Activated B cell treated with CpG ODN at 0.5 μM for 24 hours (primary cell): ENCODE measurements around the gene TFB2M. TPM values are rescaled to one million over a fixed set of nuclear protein-coding genes. Genes with fewer than 3 reads are reported as not detected.

ENCODE experiments used
- ATAC-seq: fragments of 200-7000 bp; cut with Tn5 transposase; one replicate; pipeline ENCODE4 v1.10.0; 2021; ENCODE audit warnings: low read depth, mild to moderate bottlenecking, moderate library complexity
- CTCF ChIA-PET: fragments of 350-600 bp; sonication (Branson Sonifier 250); formaldehyde crosslinking; loops from one replicate; lab custom pipeline; 2021; ENCODE audit warnings: antibody characterized with exemption; lab: Charles Lee
- POLR2A ChIA-PET: fragments of 350-600 bp; sonication (Branson Sonifier 250); formaldehyde crosslinking; loops from one replicate; lab custom pipeline; 2021; ENCODE audit warnings: antibody characterized with exemption; lab: Charles Lee
- DNase-seq: peaks from one replicate; pipeline ENCODE4 v3.0.0; 2022
- H3K27ac Mint-ChIP-seq: one replicate; pipeline ENCODE4 v1.8.0; 2020; ENCODE audit warnings: mixed read lengths
- H3K27me3 Mint-ChIP-seq: one replicate; pipeline ENCODE4 v1.8.0; 2021; ENCODE audit warnings: mixed read lengths
- H3K36me3 Mint-ChIP-seq: one replicate; pipeline ENCODE4 v1.8.0; 2021; ENCODE audit warnings: low read depth, mixed read lengths
- H3K4me1 Mint-ChIP-seq: one replicate; pipeline ENCODE4 v1.8.0; 2021; ENCODE audit warnings: mixed read lengths
- H3K4me3 Mint-ChIP-seq: one replicate; pipeline ENCODE4 v1.8.0; 2020; ENCODE audit warnings: mild to moderate bottlenecking, mixed read lengths
- H3K9me3 Mint-ChIP-seq: one replicate; pipeline ENCODE4 v1.8.0; 2020; ENCODE audit warnings: mixed read lengths
- intact Hi-C: fragments of 100-400 bp; cut with micrococcal nuclease; formaldehyde crosslinking; loops from one replicate; pipeline ENCODE4 v1.15.1; 2024
- total RNA-seq: library from RNA; stranded (reverse); gene quantifications from 2 replicates; pipeline ENCODE4 v1.2.3, GENCODE V29; 2022
- TF ChIP-seq, protein P1 (sequence below): fragments of 200-600 bp; IDR thresholded peaks from one replicate; pipeline ENCODE4 v1.8.0; 2022; ENCODE audit warnings: antibody characterized with exemption, mild to moderate bottlenecking

TFB2M gene
- total RNA-seq, 1 donor from 2014 or later: 18.3 TPM

DNA sequence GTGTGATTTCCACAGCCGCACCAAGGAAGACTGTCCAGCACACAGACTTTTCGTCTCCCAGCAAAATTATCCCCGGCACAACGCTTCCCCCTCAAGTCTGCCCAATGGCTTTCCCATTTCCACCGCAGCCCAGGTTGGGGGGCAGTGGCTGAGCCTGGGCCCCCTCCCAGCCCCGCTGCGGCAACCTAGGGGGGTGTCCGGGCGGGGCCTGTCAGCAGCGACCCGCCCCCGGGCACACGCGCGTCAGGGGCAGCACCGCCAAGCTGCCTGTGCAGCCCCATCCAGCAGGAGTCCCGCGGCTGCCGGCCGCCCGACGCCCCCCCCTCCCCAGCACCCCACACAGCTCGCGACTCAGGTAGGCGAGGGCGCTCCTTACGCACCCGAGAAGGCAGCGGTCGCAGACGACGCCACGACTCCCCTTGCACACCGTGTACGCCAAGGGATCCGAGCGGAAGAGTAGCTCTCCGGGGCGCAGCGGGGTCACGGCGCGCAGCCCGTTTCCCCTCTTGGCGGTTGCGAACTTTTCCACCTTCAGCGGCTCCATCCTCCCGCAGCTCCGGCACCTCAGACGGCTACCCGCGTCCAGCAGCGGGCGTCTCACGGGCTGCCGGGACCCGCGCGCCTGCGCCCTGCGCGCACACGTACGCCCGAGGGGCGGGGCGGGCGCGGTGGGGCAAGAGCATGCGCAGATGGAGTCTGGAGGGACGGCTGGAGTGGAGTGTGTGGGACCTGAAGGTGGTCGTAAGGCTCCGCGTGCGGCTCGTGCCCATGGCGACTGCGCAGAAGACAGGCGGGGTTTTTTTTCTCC lies 59.2 kb downstream of the TFB2M start, which contains the start of gene SMYD3:
Gene SMYD3 (minus strand): TSS at position 606 of the 808 bp plus-strand sequence.
- peaks cover 3% of the 10 kb centered on the region for H3K36me3 Mint-ChIP-seq
- POLR2A ChIA-PET: interaction anchor here (0.6 to 2.9 kb wide), 2 partner anchors 60 to 153 kb away, joined by 3 to 12 read pairs; partner anchors contain the start of genes CNST and TFB2M
- DNase-seq (peak; percentile 67), ATAC-seq (peak; percentile 93)
- TF ChIP-seq, protein P1, sequence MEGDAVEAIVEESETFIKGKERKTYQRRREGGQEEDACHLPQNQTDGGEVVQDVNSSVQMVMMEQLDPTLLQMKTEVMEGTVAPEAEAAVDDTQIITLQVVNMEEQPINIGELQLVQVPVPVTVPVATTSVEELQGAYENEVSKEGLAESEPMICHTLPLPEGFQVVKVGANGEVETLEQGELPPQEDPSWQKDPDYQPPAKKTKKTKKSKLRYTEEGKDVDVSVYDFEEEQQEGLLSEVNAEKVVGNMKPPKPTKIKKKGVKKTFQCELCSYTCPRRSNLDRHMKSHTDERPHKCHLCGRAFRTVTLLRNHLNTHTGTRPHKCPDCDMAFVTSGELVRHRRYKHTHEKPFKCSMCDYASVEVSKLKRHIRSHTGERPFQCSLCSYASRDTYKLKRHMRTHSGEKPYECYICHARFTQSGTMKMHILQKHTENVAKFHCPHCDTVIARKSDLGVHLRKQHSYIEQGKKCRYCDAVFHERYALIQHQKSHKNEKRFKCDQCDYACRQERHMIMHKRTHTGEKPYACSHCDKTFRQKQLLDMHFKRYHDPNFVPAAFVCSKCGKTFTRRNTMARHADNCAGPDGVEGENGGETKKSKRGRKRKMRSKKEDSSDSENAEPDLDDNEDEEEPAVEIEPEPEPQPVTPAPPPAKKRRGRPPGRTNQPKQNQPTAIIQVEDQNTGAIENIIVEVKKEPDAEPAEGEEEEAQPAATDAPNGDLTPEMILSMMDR: no peak
- H3K9me3 Mint-ChIP-seq: no peaks in the 10 kb centered on the region
- no peaks in the 10 kb centered on the region for H3K27me3 Mint-ChIP-seq
- H3K4me1 Mint-ChIP-seq: peaks cover 22% of the 10 kb centered on the region
- CTCF ChIA-PET: interaction anchor here (0.7 to 3.9 kb wide), 3 partner anchors 9 to 187 kb away, joined by 3 to 17 read pairs (median 4); no protein-coding TSS in a partner anchor
- H3K27ac Mint-ChIP-seq: peak within 1 kb of the TSS; percentile 86
- intact Hi-C loops: loop anchor here (1.0 to 5.0 kb wide), 2 partner anchors 59 to 705 kb away; partner anchors contain the start of genes CNST and TFB2M
- H3K4me3 Mint-ChIP-seq: peak within 1 kb of the TSS; percentile 93

DNA sequence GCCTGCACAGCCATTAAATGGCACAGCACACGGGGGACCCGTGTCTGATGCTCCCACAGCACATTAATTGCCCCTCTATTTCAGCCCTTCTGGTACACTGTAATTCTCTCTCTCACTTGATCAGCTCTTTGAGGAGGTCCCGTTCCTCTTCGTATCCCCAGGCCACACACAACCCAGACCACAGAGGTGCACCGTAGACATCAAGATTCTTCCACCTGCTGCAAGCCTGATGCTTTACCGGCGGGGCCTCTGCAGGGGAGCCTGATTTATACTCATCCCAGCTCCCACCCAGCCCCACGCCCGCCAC lies 59.7 kb downstream of the TFB2M start:
- peaks cover 3% of the 10 kb centered on the region for H3K36me3 Mint-ChIP-seq
- DNase-seq (no peak), ATAC-seq (no peak)
- no peaks in the 10 kb centered on the region for H3K9me3 Mint-ChIP-seq
- ChIA-PET POLR2A (interaction anchor here (2.9 kb wide), 1 partner anchor 60 kb away, joined by 12 read pairs; the partner anchor contains the start of genes CNST and TFB2M), CTCF (interaction anchor here (0.7 to 3.9 kb wide), 3 partner anchors 9 to 187 kb away, joined by 3 to 17 read pairs (median 4); no protein-coding TSS in a partner anchor)
- H3K27me3 Mint-ChIP-seq: no peaks in the 10 kb centered on the region
- TF ChIP-seq, protein P1: no peak
- H3K4me1 Mint-ChIP-seq: peaks cover 22% of the 10 kb centered on the region
- peak overlapping the region; percentile 93 for H3K4me3 Mint-ChIP-seq
- H3K27ac Mint-ChIP-seq: peak overlapping the region; percentile 30
- intact Hi-C loops: loop anchor here (5.0 kb wide), 1 partner anchor 706 kb away; no protein-coding TSS in a partner anchor

DNA sequence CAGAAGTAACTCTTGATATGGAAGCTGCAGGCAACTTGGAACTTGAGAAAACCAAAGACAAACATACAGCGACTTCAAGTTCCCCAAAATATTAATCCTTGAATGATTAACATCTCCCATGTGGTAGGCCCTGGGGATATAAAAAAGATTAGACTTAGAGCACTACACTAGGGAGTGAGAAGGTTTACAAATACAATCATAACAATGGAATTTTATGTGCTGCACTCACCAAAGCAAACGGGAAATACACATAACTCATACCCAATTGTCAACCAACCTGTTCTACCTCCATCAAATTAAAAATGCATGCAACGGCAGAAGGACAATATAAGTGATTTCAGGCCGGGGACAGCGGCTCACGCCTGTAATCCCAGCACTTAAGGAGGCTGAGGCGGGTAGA lies 62.7 kb downstream of the TFB2M start:
- intact Hi-C loops: no loop called here
- no peaks in the 10 kb centered on the region for H3K27me3 Mint-ChIP-seq
- no peaks in the 10 kb centered on the region for H3K9me3 Mint-ChIP-seq
- CTCF ChIA-PET: no interaction called here
- DNase-seq (no peak), ATAC-seq (no peak)
- TF ChIP-seq, protein P1: no peak
- H3K36me3 Mint-ChIP-seq: peaks cover 3% of the 10 kb centered on the region
- H3K4me3 Mint-ChIP-seq: no peak overlapping the region
- POLR2A ChIA-PET: no interaction called here
- no peak overlapping the region for H3K27ac Mint-ChIP-seq
- H3K4me1 Mint-ChIP-seq: peaks cover 21% of the 10 kb centered on the region

DNA sequence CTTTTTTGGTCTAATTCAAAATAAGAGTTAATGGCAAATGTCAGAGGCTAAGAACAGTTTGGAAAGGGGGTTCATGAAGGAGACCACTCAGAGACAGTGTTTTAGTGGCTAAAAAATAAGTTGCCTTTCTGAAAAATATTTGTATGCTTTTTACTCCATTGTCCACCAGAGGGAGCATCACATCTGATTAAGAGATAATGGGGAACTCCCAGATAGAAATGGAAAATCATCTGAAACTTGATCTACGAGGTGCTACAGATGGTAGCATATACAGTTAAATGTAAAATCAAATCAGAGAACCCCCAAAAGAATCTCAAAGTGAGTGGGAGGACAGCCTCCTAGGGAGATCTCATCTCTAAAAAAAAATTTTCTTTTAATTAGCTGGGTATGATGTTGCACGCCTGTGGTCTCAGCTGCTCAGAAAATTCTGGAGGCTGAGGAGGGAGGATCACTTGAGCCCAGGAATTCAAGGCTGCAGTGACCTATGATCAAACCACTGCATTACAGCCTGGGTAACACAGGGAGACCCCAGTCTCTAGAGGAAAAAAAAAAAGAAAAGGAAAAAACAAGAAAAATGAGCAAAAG lies 68.6 kb downstream of the TFB2M start:
- Mint-ChIP-seq H3K4me3 (no peak overlapping the region), H3K27ac (no peak overlapping the region), H3K27me3 (no peaks in the 10 kb centered on the region), H3K36me3 (no peaks in the 10 kb centered on the region), H3K4me1 (peaks cover 4% of the 10 kb centered on the region), H3K9me3 (no peaks in the 10 kb centered on the region)
- TF ChIP-seq, protein P1: peak; percentile 55
- peak; percentile 86 for ATAC-seq
- CTCF ChIA-PET: interaction anchor here (0.6 to 2.0 kb wide), 7 partner anchors 10 to 1344 kb away, joined by 3 to 17 read pairs (median 4); partner anchors contain the start of gene SMYD3
- POLR2A ChIA-PET: interaction anchor here (0.6 kb wide), 1 partner anchor 607 kb away, joined by 7 read pairs; the partner anchor contains the start of gene ZNF669
- intact Hi-C loops: loop anchor here (1.0 kb wide), 3 partner anchors 202 to 474 kb away; no protein-coding TSS in a partner anchor
- DNase-seq: no peak
